IPS DF 4.7 (cell line): ENCODE results near the gene CHPT1.
"Not testable (repeated sequence)": the region's sequence is repeated elsewhere in the genome, so short reads cannot be mapped to it uniquely, and the experiment has no call there.

Experiments
- DNase-seq: peaks from one replicate; pipeline ENCODE4 v3.0.0-alpha.2; 2013; ENCODE audit warnings: low spot score; ENCODE audit errors: extremely low read depth

The CHPT1 gene

GRCh38 chr12:101681627-101682026 lies 15.8 kb upstream of the CHPT1 start:
- not testable (repeated sequence) for DNase-seq

- DNase-seq = no peak
These were observed 12.3 kb upstream of the CHPT1 start for GRCh38 chr12:101685092-101685491.

- no peak for DNase-seq
These were observed 11.3 kb upstream of the CHPT1 start for GRCh38 chr12:101686176-101686575.

- no peak for DNase-seq
These were observed 6.8 kb upstream of the CHPT1 start for GRCh38 chr12:101690544-101691098.

- DNase-seq = no peak
These were observed 5.8 kb upstream of the CHPT1 start for GRCh38 chr12:101691503-101692096.

GRCh38 chr12:101694297-101694848 lies 3.1 kb upstream of the CHPT1 start:
- DNase-seq = no peak

- no peak for DNase-seq
These were observed 2.5 kb upstream of the CHPT1 start for GRCh38 chr12:101694986-101695385.

- DNase-seq = no peak
These were observed 1.7 kb upstream of the CHPT1 start for GRCh38 chr12:101695706-101696105.

- DNase-seq = no peak
These were observed 916 bp upstream of the CHPT1 start for GRCh38 chr12:101696251-101697196.

- no peak for DNase-seq
These were observed 725 bp downstream of the CHPT1 start for GRCh38 chr12:101697930-101698799.

- DNase-seq = no peak
These were observed 1.4 kb downstream of the CHPT1 start for GRCh38 chr12:101698800-101699347.

- DNase-seq = no peak
These were observed 2.9 kb downstream of the CHPT1 start for GRCh38 chr12:101700299-101700820.

- DNase-seq = no peak
These were observed 6.0 kb downstream of the CHPT1 start for GRCh38 chr12:101703487-101703886.

- DNase-seq = no peak
These were observed 9.0 kb downstream of the CHPT1 start for GRCh38 chr12:101706403-101706802.

- DNase-seq = no peak
These were observed 9.8 kb downstream of the CHPT1 start for GRCh38 chr12:101707131-101707782.

GRCh38 chr12:101710288-101710687 lies 12.8 kb downstream of the CHPT1 start:
- DNase-seq = no peak

- no peak for DNase-seq
These were observed 15.7 kb downstream of the CHPT1 start for GRCh38 chr12:101713059-101713682.

- no peak for DNase-seq
These were observed 16.5 kb downstream of the CHPT1 start for GRCh38 chr12:101713930-101714329.

GRCh38 chr12:101714877-101715444 lies 17.5 kb downstream of the CHPT1 start:
- DNase-seq = no peak
